Erythroblast (primary cell): ENCODE results near the gene FMN2.

Experiments used
- GATA1 ChIP-seq: IDR thresholded peaks from 2 replicates; pipeline ENCODE4 v1.6.1; 2011; ENCODE audit warnings: low read depth, mild to moderate bottlenecking, control low read depth, low read length, moderate library complexity
- POLR2A ChIP-seq: IDR thresholded peaks from 2 replicates; pipeline ENCODE4 v1.6.1; 2011; ENCODE audit warnings: mild to moderate bottlenecking, low read length

DNA sequence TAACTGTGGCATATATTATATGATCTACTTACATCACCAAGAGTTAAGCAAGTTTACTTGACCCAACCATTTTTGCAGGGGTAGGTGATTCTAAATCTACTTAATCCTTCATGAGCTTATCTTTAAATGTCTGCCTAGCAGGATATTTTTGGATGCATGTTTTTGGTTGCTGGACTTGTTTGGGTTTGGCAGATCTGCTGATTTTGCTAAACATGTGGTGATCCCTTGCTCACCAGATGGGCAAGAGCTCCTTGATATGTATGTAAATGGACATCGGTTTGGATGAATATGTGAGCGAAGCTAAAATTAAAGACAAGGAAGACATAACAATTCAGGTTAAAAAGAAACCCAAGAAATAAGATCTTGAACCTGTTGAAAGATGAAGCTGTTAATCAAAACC, 36.7 kb downstream of the FMN2 start:
- no peak for TF ChIP-seq POLR2A
- TF ChIP-seq GATA1 = no peak
